PC-3 (cell line): ENCODE data around the gene MED1.

Source experiments
- CTCF ChIP-seq: fragments of 300-600 bp; sonication (generic); conservative IDR thresholded peaks from 2 replicates; pipeline ENCODE4 v1.5.1; 2017; ENCODE audit warnings: antibody characterized with exemption, low read depth, mild to moderate bottlenecking, low read length
- EZH2 ChIP-seq: fragments of 300-600 bp; sonication (generic); IDR thresholded peaks from one replicate; pipeline ENCODE4 v1.6.1; 2017; ENCODE audit warnings: antibody characterized with exemption, mild to moderate bottlenecking, low read length; ENCODE audit not compliant: unreplicated experiment

- TF ChIP-seq CTCF = no peak
- TF ChIP-seq EZH2 = no peak
Observed at GRCh38 chr17:39361064-39361463, 90.0 kb downstream of the MED1 start.
